Sigmoid colon (tissue), 4 donors: Measurements from ENCODE around the gene PCDHB5.

ENCODE experiments used
- EP300 ChIP-seq, 4 donors: sonication (generic); formaldehyde crosslinking; IDR thresholded peaks; one replicate each; pipeline ENCODE4 v1.6.1; 2017; ENCODE audit warnings: antibody characterized with exemption in 4 of 4
- POLR2A ChIP-seq, 2 donors: fragments of 450-650 bp; IDR thresholded peaks; one replicate each; pipeline ENCODE4 v1.6.1; 2016; ENCODE audit warnings: antibody characterized with exemption in 2 of 2, mild to moderate bottlenecking in 2 of 2, moderate library complexity in 2 of 2
- POLR2AphosphoS5 ChIP-seq, 4 donors: sonication (generic); formaldehyde crosslinking; IDR thresholded peaks; one replicate each; pipeline ENCODE4 v1.6.1; 2017; ENCODE audit warnings: antibody characterized with exemption in 4 of 4
- TF ChIP-seq, protein P1 (sequence below), 4 experiments: fragments of 450-650 bp in 3 of 4; fragments of 200-600 bp in 1 of 4; IDR thresholded peaks; one replicate each; pipeline ENCODE4 v1.5.1; 2016 to 2019; ENCODE audit warnings: antibody characterized with exemption in 4 of 4, mild to moderate bottlenecking in 3 of 4, moderate library complexity in 2 of 4

DNA sequence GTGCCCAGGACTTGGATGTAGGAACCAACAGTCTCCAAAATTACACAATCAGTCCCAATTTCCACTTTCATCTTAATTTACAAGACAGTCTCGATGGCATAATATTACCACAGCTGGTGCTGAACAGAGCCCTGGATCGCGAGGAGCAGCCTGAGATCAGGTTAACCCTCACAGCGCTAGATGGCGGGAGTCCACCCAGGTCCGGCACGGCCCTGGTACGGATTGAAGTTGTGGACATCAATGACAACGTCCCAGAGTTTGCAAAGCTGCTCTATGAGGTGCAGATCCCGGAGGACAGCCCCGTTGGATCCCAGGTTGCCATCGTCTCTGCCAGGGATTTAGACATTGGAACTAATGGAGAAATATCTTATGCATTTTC lies 39.8 kb upstream of the PCDHB5 start:
- no peak for TF ChIP-seq POLR2A (IDR thresholded peaks at IDR 0.05)
- TF ChIP-seq POLR2AphosphoS5 (IDR thresholded peaks at IDR 0.05) = no peak
- TF ChIP-seq, protein P1, sequence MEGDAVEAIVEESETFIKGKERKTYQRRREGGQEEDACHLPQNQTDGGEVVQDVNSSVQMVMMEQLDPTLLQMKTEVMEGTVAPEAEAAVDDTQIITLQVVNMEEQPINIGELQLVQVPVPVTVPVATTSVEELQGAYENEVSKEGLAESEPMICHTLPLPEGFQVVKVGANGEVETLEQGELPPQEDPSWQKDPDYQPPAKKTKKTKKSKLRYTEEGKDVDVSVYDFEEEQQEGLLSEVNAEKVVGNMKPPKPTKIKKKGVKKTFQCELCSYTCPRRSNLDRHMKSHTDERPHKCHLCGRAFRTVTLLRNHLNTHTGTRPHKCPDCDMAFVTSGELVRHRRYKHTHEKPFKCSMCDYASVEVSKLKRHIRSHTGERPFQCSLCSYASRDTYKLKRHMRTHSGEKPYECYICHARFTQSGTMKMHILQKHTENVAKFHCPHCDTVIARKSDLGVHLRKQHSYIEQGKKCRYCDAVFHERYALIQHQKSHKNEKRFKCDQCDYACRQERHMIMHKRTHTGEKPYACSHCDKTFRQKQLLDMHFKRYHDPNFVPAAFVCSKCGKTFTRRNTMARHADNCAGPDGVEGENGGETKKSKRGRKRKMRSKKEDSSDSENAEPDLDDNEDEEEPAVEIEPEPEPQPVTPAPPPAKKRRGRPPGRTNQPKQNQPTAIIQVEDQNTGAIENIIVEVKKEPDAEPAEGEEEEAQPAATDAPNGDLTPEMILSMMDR (IDR thresholded peaks at IDR 0.05) = no peak
- no peak for TF ChIP-seq EP300 (IDR thresholded peaks at IDR 0.05)
